HCT116 (cell line): ENCODE measurements around the gene RBM8A. TPM values are rescaled to one million over a fixed set of nuclear protein-coding genes. Genes with fewer than 3 reads are reported as not detected.

Experiments
- ATAC-seq: fragments of 200-7000 bp; cut with Tn5 transposase; 2 replicates; pipeline ENCODE4 v1.9.1; 2020; ENCODE audit warnings: mild to moderate bottlenecking, moderate library complexity
- BruUV-seq: library from RNA; stranded (reverse); fragments of 400-500 nt; replicated peaks from 2 replicates; lab custom pipeline; 2021; lab: Mats Ljungman, UMichigan
- CTCF ChIA-PET: fragments of 300-600 bp; sonication (Branson Sonifier 250); formaldehyde crosslinking; loops from one replicate; lab custom pipeline; 2021; ENCODE audit warnings: antibody characterized with exemption; lab: Charles Lee
- POLR2A ChIA-PET: fragments of 300-600, 350-600 bp; sonication (Branson Sonifier 250); formaldehyde crosslinking; loops from one replicate; lab custom pipeline; 2021; ENCODE audit warnings: antibody characterized with exemption; lab: Charles Lee
- RAD21 ChIA-PET, 2 experiments: fragments of 300-600 bp; sonication (Branson Sonifier 250); formaldehyde crosslinking; loops; one replicate each; lab custom pipeline; 2023; ENCODE audit warnings: low total read pairs in 2 of 2; ENCODE audit not compliant: uncharacterized antibody in 2 of 2, unreplicated experiment in 2 of 2, low non-redundant PET in 1 of 2; lab: Charles Lee
- DNase-seq: peaks from one replicate; pipeline ENCODE4 v3.0.0-alpha.2; 2010; ENCODE audit warnings: low read depth, low spot score
- H2AFZ ChIP-seq: fragments of 200-600 bp; shearing (Covaris generic), sonication (generic); 2 replicates; pipeline ENCODE4 v1.6.1; 2017; ENCODE audit warnings: low read depth, mixed run types, mixed read lengths, antibody characterized with exemption, low read length; ENCODE audit not compliant: poor library complexity, severe bottlenecking
- H3K27ac ChIP-seq: 2 replicates; pipeline ENCODE4 v1.5.1; 2012; ENCODE audit warnings: low read depth, low read length
- H3K27me3 ChIP-seq: fragments of 200-600 bp; sonication (generic); 2 replicates; pipeline ENCODE4 v1.6.1; 2016; ENCODE audit warnings: mixed run types, low read length, mixed read lengths; ENCODE audit not compliant: insufficient read depth
- H3K36me3 ChIP-seq, 2 experiments: fragments of 200-500 bp in 1 of 2; fragments of 200-600 bp in 1 of 2; sonication (Bioruptor generic) in 1 of 2; sonication (generic) in 1 of 2; 2 replicates each; pipeline versions ENCODE4 v1.5.1 to v1.6.1; 2014 to 2016; ENCODE audit warnings: low read length in 2 of 2, inconsistent platforms in 1 of 2, mixed read lengths in 1 of 2, mixed run types in 1 of 2; ENCODE audit not compliant: insufficient read depth in 2 of 2, control insufficient read depth in 1 of 2
- H3K4me1 ChIP-seq, 2 experiments: fragments of 200-600 bp in 1 of 2; sonication (generic) in 1 of 2; 2 replicates each; pipeline versions ENCODE4 v1.5.1 to v1.6.1; 2012 to 2017; ENCODE audit warnings: low read length in 2 of 2, inconsistent platforms in 1 of 2, mild to moderate bottlenecking in 1 of 2, mixed read lengths in 1 of 2, mixed run types in 1 of 2, moderate library complexity in 1 of 2; ENCODE audit not compliant: insufficient read depth in 2 of 2, control insufficient read depth in 1 of 2
- H3K4me2 ChIP-seq: fragments of 200-600 bp; sonication (generic); 2 replicates; pipeline ENCODE4 v1.6.1; 2017; ENCODE audit warnings: mixed run types, low read length, mixed read lengths
- H3K4me3 ChIP-seq, 2 experiments: fragments of 200-600 bp in 1 of 2; sonication (generic) in 1 of 2; replicated peaks in 1 of 2; 2 replicates each; pipeline ENCODE4 v1.5.1; 2011 to 2016; ENCODE audit warnings: low read length in 2 of 2, control low read depth in 1 of 2, low read depth in 1 of 2, mild to moderate bottlenecking in 1 of 2, mixed read lengths in 1 of 2, mixed run types in 1 of 2
- H3K79me2 ChIP-seq: fragments of 200-600 bp; sonication (generic); 2 replicates; pipeline ENCODE4 v1.6.1; 2017; ENCODE audit warnings: mild to moderate bottlenecking, mixed run types, low read length, moderate library complexity, mixed read lengths; ENCODE audit not compliant: insufficient read depth
- H3K9ac ChIP-seq: fragments of 200-600 bp; sonication (generic); 2 replicates; pipeline ENCODE4 v1.6.1; 2016; ENCODE audit warnings: low read length, mixed read lengths
- H3K9me2 ChIP-seq: fragments of 200-600 bp; sonication (generic), shearing (Covaris generic); 2 replicates; pipeline ENCODE4 v1.6.1; 2017; ENCODE audit warnings: mixed run types, mild to moderate bottlenecking, moderate library complexity; ENCODE audit not compliant: insufficient read depth
- H3K9me3 ChIP-seq, 2 experiments: fragments of 200-500 bp in 1 of 2; fragments of 200-600 bp in 1 of 2; sonication (Bioruptor generic) in 1 of 2; sonication (generic) in 1 of 2; 2 replicates each; pipeline ENCODE4 v1.6.1; 2014 to 2017; ENCODE audit warnings: low read length in 2 of 2, mixed read lengths in 2 of 2, inconsistent platforms in 1 of 2, low read depth in 1 of 2, mild to moderate bottlenecking in 1 of 2, mixed run types in 1 of 2, moderate library complexity in 1 of 2; ENCODE audit not compliant: control insufficient read depth in 1 of 2, insufficient read depth in 1 of 2
- H4K20me1 ChIP-seq: fragments of 200-600 bp; sonication (generic), shearing (Covaris generic); 2 replicates; pipeline ENCODE4 v1.6.1; 2017; ENCODE audit warnings: mixed run types, mild to moderate bottlenecking, moderate library complexity; ENCODE audit not compliant: insufficient read depth
- CBX3 ChIP-seq: IDR thresholded peaks from 2 replicates; pipeline ENCODE4 v1.6.1; 2012; ENCODE audit warnings: low read depth
- CEBPB ChIP-seq: IDR thresholded peaks from 2 replicates; pipeline ENCODE4 v1.6.1; 2012; ENCODE audit warnings: low read depth
- ELF1 ChIP-seq: IDR thresholded peaks from 2 replicates; pipeline ENCODE4 v1.6.1; 2012; ENCODE audit warnings: low read depth, borderline replicate concordance
- EZH2 ChIP-seq: fragments of 200-600 bp; sonication (generic); IDR thresholded peaks from 2 replicates; pipeline ENCODE4 v1.6.1; 2017; ENCODE audit warnings: antibody characterized with exemption, mixed run types
- EZH2phosphoT487 ChIP-seq: fragments of 200-600 bp; IDR thresholded peaks from 2 replicates; pipeline ENCODE4 v1.6.1; 2018; ENCODE audit warnings: antibody characterized with exemption, borderline replicate concordance
- FOSL1 ChIP-seq: IDR thresholded peaks from 2 replicates; pipeline ENCODE4 v1.6.1; 2012; ENCODE audit warnings: low read depth
- JUND ChIP-seq: IDR thresholded peaks from 2 replicates; pipeline ENCODE4 v1.6.1; 2012
- POLR2A ChIP-seq: IDR thresholded peaks from 2 replicates; pipeline ENCODE4 v1.7.0; 2011; ENCODE audit warnings: borderline replicate concordance; ENCODE audit not compliant: insufficient read depth, insufficient read length; ENCODE audit errors: extremely low read depth
- RAD21 ChIP-seq: IDR thresholded peaks from 2 replicates; pipeline ENCODE4 v1.6.1; 2012; ENCODE audit warnings: low read depth, mild to moderate bottlenecking
- SP1 ChIP-seq: IDR thresholded peaks from 2 replicates; pipeline ENCODE4 v1.6.1; 2012; ENCODE audit warnings: low read depth
- SRF ChIP-seq: IDR thresholded peaks from 2 replicates; pipeline ENCODE4 v1.6.1; 2012; ENCODE audit warnings: low read depth
- TCF7L2 ChIP-seq: IDR thresholded peaks from 2 replicates; pipeline ENCODE4 v1.7.0; 2011; ENCODE audit warnings: borderline replicate concordance, inconsistent platforms; ENCODE audit not compliant: insufficient read depth, insufficient read length; ENCODE audit errors: extremely low read depth
- YY1 ChIP-seq: IDR thresholded peaks from 2 replicates; pipeline ENCODE4 v1.6.1; 2011; ENCODE audit warnings: low read length, low read depth, moderate library complexity, mild to moderate bottlenecking; ENCODE audit not compliant: insufficient replicate concordance; ENCODE audit errors: extremely low read depth
- ZFX ChIP-seq: fragments of 450-650 bp; IDR thresholded peaks from 2 replicates; pipeline ENCODE4 v1.6.1; 2017
- ZNF274 ChIP-seq: fragments of 200-500 bp; sonication (Bioruptor generic); IDR thresholded peaks from 2 replicates; pipeline ENCODE4 v1.6.1; 2014; ENCODE audit warnings: mild to moderate bottlenecking, low read depth, low read length, inconsistent platforms
- intact Hi-C: fragments of 100-400 bp; cut with micrococcal nuclease; formaldehyde crosslinking; loops from 2 replicates; pipeline ENCODE4 v1.10.0; 2022
- total RNA-seq: library from RNA; stranded (reverse); gene quantifications from one replicate; pipeline ENCODE4 v1.2.1, GENCODE V29; 2021; ENCODE audit not compliant: unreplicated experiment
- TF ChIP-seq, protein P1 (sequence below): IDR thresholded peaks from 2 replicates; pipeline ENCODE4 v1.6.1; 2012; ENCODE audit warnings: low read depth
- TF ChIP-seq, protein P2 (sequence below), 3 experiments: fragments of 200-600 bp in 1 of 3; sonication (generic) in 1 of 3; IDR thresholded peaks in 2 of 3; conservative IDR thresholded peaks in 1 of 3; 2 replicates each; pipeline ENCODE4 v1.5.1; 2012 to 2017; ENCODE audit warnings: low read depth in 2 of 3, low read length in 2 of 3, antibody characterized with exemption in 1 of 3, borderline replicate concordance in 1 of 3, control low read depth in 1 of 3, mild to moderate bottlenecking in 1 of 3, mixed read lengths in 1 of 3, mixed run types in 1 of 3, moderate library complexity in 1 of 3; ENCODE audit not compliant: insufficient read depth in 1 of 3
- TF ChIP-seq, protein P3 (sequence below): IDR thresholded peaks from 2 replicates; pipeline ENCODE4 v1.6.1; 2012
- TF ChIP-seq, protein P4 (sequence below): IDR thresholded peaks from 2 replicates; pipeline ENCODE4 v1.6.1; 2011; ENCODE audit warnings: mild to moderate bottlenecking, low read length, moderate library complexity; ENCODE audit not compliant: insufficient replicate concordance; ENCODE audit errors: extremely low read depth

Gene RBM8A
- total RNA-seq, 1 experiment from 2014 or later: 195 TPM

DNA sequence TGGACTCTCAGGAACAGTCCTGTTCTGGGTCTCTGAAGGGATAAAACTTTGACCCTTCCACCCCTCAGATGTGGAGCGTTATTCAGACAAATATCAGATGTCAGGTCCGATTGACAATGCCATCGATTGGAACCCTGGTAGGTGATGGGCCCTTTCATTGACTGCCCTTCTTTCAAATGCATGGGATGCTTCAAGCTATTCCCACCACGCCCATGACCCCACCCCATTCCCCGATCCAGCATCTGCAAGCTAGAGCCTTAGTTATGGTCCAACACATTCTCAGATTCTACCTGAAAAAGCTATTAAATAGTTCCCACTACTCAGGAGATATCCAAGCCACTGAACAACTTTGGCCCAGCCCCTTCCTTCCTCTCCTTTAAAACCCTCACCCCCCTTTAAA, 49.7 kb upstream of the RBM8A start (continued):
- TF ChIP-seq, protein P1, sequence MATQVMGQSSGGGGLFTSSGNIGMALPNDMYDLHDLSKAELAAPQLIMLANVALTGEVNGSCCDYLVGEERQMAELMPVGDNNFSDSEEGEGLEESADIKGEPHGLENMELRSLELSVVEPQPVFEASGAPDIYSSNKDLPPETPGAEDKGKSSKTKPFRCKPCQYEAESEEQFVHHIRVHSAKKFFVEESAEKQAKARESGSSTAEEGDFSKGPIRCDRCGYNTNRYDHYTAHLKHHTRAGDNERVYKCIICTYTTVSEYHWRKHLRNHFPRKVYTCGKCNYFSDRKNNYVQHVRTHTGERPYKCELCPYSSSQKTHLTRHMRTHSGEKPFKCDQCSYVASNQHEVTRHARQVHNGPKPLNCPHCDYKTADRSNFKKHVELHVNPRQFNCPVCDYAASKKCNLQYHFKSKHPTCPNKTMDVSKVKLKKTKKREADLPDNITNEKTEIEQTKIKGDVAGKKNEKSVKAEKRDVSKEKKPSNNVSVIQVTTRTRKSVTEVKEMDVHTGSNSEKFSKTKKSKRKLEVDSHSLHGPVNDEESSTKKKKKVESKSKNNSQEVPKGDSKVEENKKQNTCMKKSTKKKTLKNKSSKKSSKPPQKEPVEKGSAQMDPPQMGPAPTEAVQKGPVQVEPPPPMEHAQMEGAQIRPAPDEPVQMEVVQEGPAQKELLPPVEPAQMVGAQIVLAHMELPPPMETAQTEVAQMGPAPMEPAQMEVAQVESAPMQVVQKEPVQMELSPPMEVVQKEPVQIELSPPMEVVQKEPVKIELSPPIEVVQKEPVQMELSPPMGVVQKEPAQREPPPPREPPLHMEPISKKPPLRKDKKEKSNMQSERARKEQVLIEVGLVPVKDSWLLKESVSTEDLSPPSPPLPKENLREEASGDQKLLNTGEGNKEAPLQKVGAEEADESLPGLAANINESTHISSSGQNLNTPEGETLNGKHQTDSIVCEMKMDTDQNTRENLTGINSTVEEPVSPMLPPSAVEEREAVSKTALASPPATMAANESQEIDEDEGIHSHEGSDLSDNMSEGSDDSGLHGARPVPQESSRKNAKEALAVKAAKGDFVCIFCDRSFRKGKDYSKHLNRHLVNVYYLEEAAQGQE: no peak
- TF ChIP-seq SRF (no peak), TCF7L2 (no peak), ZFX (no peak)

DNA sequence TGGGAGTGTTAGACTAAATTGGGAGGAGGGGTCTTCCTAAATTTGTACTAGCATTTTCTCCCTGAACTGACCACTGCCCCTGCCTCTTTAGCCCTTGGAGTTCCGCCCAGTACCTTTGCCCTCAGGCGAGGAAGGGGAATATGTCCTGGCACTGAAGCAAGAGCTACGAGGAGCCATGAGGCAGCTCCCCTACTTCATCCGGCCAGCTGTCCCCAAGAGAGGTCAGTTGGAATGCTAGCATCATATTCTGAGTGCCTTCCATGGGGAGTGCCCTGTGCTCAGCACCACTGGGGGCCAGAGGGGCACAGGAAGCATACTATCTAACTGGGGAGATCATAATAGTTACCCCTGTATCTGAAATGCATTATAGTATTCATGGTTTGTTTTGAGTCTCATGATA, 47.9 kb upstream of the RBM8A start:
- no peak for ATAC-seq

More for the DNA sequence above, 47.9 kb upstream of the RBM8A start:
- no peak for DNase-seq
- ChIA-PET CTCF (no interaction called here), POLR2A (no interaction called here), RAD21 (no interaction called here)
- H3K4me2 ChIP-seq: no peak overlapping the region
- no peaks in the 10 kb centered on the region for H3K9me3 ChIP-seq
- H3K4me3 ChIP-seq: no peak overlapping the region
- no peaks in the 10 kb centered on the region for H3K27me3 ChIP-seq
- H3K79me2 ChIP-seq: no peaks in the 10 kb centered on the region
- H4K20me1 ChIP-seq: no peaks in the 10 kb centered on the region
- H2AFZ ChIP-seq: no peak overlapping the region
- TF ChIP-seq EZH2: no peak
- TF ChIP-seq ELF1: no peak
- TF ChIP-seq TCF7L2: no peak
- TF ChIP-seq SRF: no peak
- no peak for TF ChIP-seq CBX3
- TF ChIP-seq EZH2phosphoT487: no peak
- no peak for TF ChIP-seq ZNF274
- no peak for TF ChIP-seq RAD21
- no peak for TF ChIP-seq YY1
- TF ChIP-seq CEBPB: no peak
- no peak for TF ChIP-seq JUND
- TF ChIP-seq, protein P2, sequence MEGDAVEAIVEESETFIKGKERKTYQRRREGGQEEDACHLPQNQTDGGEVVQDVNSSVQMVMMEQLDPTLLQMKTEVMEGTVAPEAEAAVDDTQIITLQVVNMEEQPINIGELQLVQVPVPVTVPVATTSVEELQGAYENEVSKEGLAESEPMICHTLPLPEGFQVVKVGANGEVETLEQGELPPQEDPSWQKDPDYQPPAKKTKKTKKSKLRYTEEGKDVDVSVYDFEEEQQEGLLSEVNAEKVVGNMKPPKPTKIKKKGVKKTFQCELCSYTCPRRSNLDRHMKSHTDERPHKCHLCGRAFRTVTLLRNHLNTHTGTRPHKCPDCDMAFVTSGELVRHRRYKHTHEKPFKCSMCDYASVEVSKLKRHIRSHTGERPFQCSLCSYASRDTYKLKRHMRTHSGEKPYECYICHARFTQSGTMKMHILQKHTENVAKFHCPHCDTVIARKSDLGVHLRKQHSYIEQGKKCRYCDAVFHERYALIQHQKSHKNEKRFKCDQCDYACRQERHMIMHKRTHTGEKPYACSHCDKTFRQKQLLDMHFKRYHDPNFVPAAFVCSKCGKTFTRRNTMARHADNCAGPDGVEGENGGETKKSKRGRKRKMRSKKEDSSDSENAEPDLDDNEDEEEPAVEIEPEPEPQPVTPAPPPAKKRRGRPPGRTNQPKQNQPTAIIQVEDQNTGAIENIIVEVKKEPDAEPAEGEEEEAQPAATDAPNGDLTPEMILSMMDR (IDR thresholded peaks at IDR 0.05 in 2 of 3, conservative IDR thresholded peaks at IDR 0.05 in 1 of 3; ENCODE audit: borderline replicate concordance in 1 of 3, insufficient read depth in 1 of 3, low read depth in 2 of 3, low read length in 2 of 3): no peak
- TF ChIP-seq, protein P3, sequence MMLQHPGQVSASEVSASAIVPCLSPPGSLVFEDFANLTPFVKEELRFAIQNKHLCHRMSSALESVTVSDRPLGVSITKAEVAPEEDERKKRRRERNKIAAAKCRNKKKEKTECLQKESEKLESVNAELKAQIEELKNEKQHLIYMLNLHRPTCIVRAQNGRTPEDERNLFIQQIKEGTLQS: no peak
- TF ChIP-seq POLR2A: no peak
- TF ChIP-seq, protein P4, sequence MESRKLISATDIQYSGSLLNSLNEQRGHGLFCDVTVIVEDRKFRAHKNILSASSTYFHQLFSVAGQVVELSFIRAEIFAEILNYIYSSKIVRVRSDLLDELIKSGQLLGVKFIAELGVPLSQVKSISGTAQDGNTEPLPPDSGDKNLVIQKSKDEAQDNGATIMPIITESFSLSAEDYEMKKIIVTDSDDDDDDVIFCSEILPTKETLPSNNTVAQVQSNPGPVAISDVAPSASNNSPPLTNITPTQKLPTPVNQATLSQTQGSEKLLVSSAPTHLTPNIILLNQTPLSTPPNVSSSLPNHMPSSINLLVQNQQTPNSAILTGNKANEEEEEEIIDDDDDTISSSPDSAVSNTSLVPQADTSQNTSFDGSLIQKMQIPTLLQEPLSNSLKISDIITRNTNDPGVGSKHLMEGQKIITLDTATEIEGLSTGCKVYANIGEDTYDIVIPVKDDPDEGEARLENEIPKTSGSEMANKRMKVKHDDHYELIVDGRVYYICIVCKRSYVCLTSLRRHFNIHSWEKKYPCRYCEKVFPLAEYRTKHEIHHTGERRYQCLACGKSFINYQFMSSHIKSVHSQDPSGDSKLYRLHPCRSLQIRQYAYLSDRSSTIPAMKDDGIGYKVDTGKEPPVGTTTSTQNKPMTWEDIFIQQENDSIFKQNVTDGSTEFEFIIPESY: no peak
- no peak for TF ChIP-seq ZFX
- TF ChIP-seq SP1: no peak
- no peak for TF ChIP-seq FOSL1
- intact Hi-C loops: loop anchor here (5.0 kb wide), 1 partner anchor 83 kb away; no protein-coding TSS in a partner anchor
- peaks cover 24 to 32% of the 10 kb centered on the region in 2 experiments for H3K4me1 ChIP-seq
- no peaks in the 10 kb centered on the region for H3K36me3 ChIP-seq
- no peak overlapping the region for H3K9ac ChIP-seq
- BruUV-seq: no TSS peak
- H3K9me2 ChIP-seq: no peaks in the 10 kb centered on the region
- no peak overlapping the region for H3K27ac ChIP-seq
